CD14-positive monocyte (primary cell): ENCODE measurements around the gene MAD1L1. TPM values are rescaled to one million over a fixed set of nuclear protein-coding genes. Genes with fewer than 3 reads are reported as not detected.

Experiments used
- DNase-seq, 3 donors: peaks; one replicate each; pipeline ENCODE4 v3.0.0-alpha.2; 2011 to 2022
- H2AFZ ChIP-seq: 2 replicates; pipeline ENCODE4 v1.6.0; 2012; ENCODE audit warnings: mild to moderate bottlenecking, low read depth, low read length, inconsistent platforms; ENCODE audit not compliant: insufficient read depth, poor library complexity, severe bottlenecking
- H3K27ac ChIP-seq, 2 donors: 1 replicate in 1 of 2; 2 replicates in 1 of 2; pipeline ENCODE4 v1.5.1; 2012 to 2013; ENCODE audit warnings: low read length in 2 of 2, control low read depth in 1 of 2, inconsistent platforms in 1 of 2, low read depth in 1 of 2, mild to moderate bottlenecking in 1 of 2
- H3K27me3 ChIP-seq, 2 donors: one replicate each; pipeline versions ENCODE4 v1.6.0 to v1.6.1; 2011 to 2013; ENCODE audit warnings: low read length in 2 of 2; ENCODE audit not compliant: control insufficient read depth in 2 of 2, insufficient read depth in 2 of 2
- H3K36me3 ChIP-seq, 2 donors: replicated peaks in 1 of 2; 1 replicate in 1 of 2; 2 replicates in 1 of 2; pipeline versions ENCODE4 v1.5.1 to v1.6.1; 2012 to 2013; ENCODE audit warnings: low read length in 2 of 2, control low read depth in 1 of 2, inconsistent platforms in 1 of 2, mild to moderate bottlenecking in 1 of 2; ENCODE audit not compliant: insufficient read depth in 2 of 2, control insufficient read depth in 1 of 2
- H3K4me1 ChIP-seq, 2 donors: 1 replicate in 1 of 2; 2 replicates in 1 of 2; pipeline versions ENCODE4 v1.5.1 to v1.6.1; 2012 to 2013; ENCODE audit warnings: low read length in 2 of 2, control low read depth in 1 of 2, inconsistent platforms in 1 of 2, mild to moderate bottlenecking in 1 of 2, moderate library complexity in 1 of 2; ENCODE audit not compliant: insufficient read depth in 2 of 2, control insufficient read depth in 1 of 2
- H3K4me2 ChIP-seq: replicated peaks from 2 replicates; pipeline ENCODE3; 2012; ENCODE audit warnings: low read length, moderate library complexity, mild to moderate bottlenecking; ENCODE audit not compliant: poor library complexity, severe bottlenecking; ENCODE audit errors: extremely low read depth
- H3K4me3 ChIP-seq, 3 experiments: fragments of 200-600 bp in 1 of 3; sonication (generic) in 1 of 3; replicated peaks in 1 of 3; 1 replicate in 2 of 3; 2 replicates in 1 of 3; pipeline ENCODE4 v1.5.1; 2011 to 2013; ENCODE audit warnings: low read length in 3 of 3, mild to moderate bottlenecking in 3 of 3, control low read depth in 2 of 3, low read depth in 2 of 3, inconsistent platforms in 1 of 3, moderate library complexity in 1 of 3
- H3K79me2 ChIP-seq: 2 replicates; pipeline ENCODE4 v1.6.0; 2012; ENCODE audit warnings: mild to moderate bottlenecking, control low read depth, inconsistent platforms, low read length, moderate library complexity; ENCODE audit not compliant: insufficient read depth
- H3K9ac ChIP-seq: 2 replicates; pipeline ENCODE4 v1.6.0; 2017; ENCODE audit warnings: low read length, mild to moderate bottlenecking; ENCODE audit not compliant: insufficient read depth, poor library complexity, severe bottlenecking
- H3K9me3 ChIP-seq, 2 donors: replicated peaks in 1 of 2; 1 replicate in 1 of 2; 2 replicates in 1 of 2; pipeline versions ENCODE4 v1.5.1 to v1.6.1; 2012 to 2013; ENCODE audit warnings: low read length in 2 of 2, control low read depth in 1 of 2; ENCODE audit not compliant: control insufficient read depth in 1 of 2, insufficient read depth in 1 of 2
- H4K20me1 ChIP-seq: 2 replicates; pipeline ENCODE4 v1.6.0; 2012; ENCODE audit warnings: mild to moderate bottlenecking, low read length, control low read depth, moderate library complexity; ENCODE audit not compliant: insufficient read depth
- H3K27ac Mint-ChIP-seq, 7 donors: one replicate each; pipeline ENCODE4 v1.8.0; 2020; ENCODE audit warnings: mild to moderate bottlenecking in 7 of 7, mixed read lengths in 7 of 7, moderate library complexity in 6 of 7, inconsistent platforms in 2 of 7
- H3K27me3 Mint-ChIP-seq, 3 donors: one replicate each; pipeline ENCODE4 v1.8.0; 2021 to 2022; ENCODE audit warnings: low read depth in 3 of 3, mild to moderate bottlenecking in 3 of 3, mixed read lengths in 3 of 3, moderate library complexity in 3 of 3, inconsistent platforms in 1 of 3
- H3K36me3 Mint-ChIP-seq, 2 donors: one replicate each; pipeline ENCODE4 v1.8.0; 2020; ENCODE audit warnings: mixed read lengths in 2 of 2, inconsistent platforms in 1 of 2, mild to moderate bottlenecking in 1 of 2
- H3K4me1 Mint-ChIP-seq: one replicate; pipeline ENCODE4 v1.8.0; 2020; ENCODE audit warnings: mild to moderate bottlenecking, mixed read lengths
- H3K4me3 Mint-ChIP-seq, 2 donors: one replicate each; pipeline ENCODE4 v1.8.0; 2020; ENCODE audit warnings: mild to moderate bottlenecking in 2 of 2, mixed read lengths in 2 of 2, moderate library complexity in 1 of 2
- H3K9me3 Mint-ChIP-seq, 7 donors: one replicate each; pipeline ENCODE4 v1.8.0; 2020 to 2022; ENCODE audit warnings: mixed read lengths in 7 of 7, mild to moderate bottlenecking in 6 of 7, moderate library complexity in 6 of 7, inconsistent platforms in 2 of 7
- CTCF ChIP-seq: fragments of 200-600 bp; IDR thresholded peaks from one replicate; pipeline ENCODE4 v1.8.0; 2022; ENCODE audit warnings: antibody characterized with exemption, mild to moderate bottlenecking
- WGBS: methylation state at CpG from one replicate; pipeline ENCODE4 v1.1.5; 2013; ENCODE audit warnings: missing lambda C conversion rate; ENCODE audit not compliant: insufficient coverage; 5-methylcytosine and 5-hydroxymethylcytosine counted together
- intact Hi-C, 2 donors: fragments of 100-400 bp; cut with micrococcal nuclease; formaldehyde crosslinking; loops; one replicate each; pipeline versions ENCODE4 v1.15.0 to v1.15.1; 2023
- polyA plus RNA-seq, 3 donors: library from polyadenylated mRNA; depleted of rRNA in 1 of 3; unstranded in 2 of 3; stranded (reverse) in 1 of 3; fragments of 300-500 nt in 2 of 3; fragments of >200 nt in 1 of 3; fragmentation: Illumina TruSeq in 2 of 3; gene quantifications; 1 replicate in 2 of 3; 2 replicates in 1 of 3; pipeline ENCODE4 v1.2.3, GENCODE V29; 2012 to 2021

The MAD1L1 gene
- polyA plus RNA-seq, 3 donors = 22.0 to 39.4 (median 33.2) TPM

GRCh38 chr7:1914743-1915142, 318.0 kb downstream of the MAD1L1 start:
- Mint-ChIP-seq H3K4me3 (no peak overlapping the region), H3K9me3 (no peaks in the 10 kb centered on the region), H3K36me3 (peaks cover 20 to 33% of the 10 kb centered on the region in 2 donors), H3K27me3 (no peaks in the 10 kb centered on the region), H3K27ac (peak overlapping the region in 1 of 7 donors; percentile 65), H3K4me1 (peaks cover 32% of the 10 kb centered on the region)
- H3K27ac ChIP-seq = no peak overlapping the region
- no peak for TF ChIP-seq CTCF
- no peak overlapping the region for H2AFZ ChIP-seq
- no peaks in the 10 kb centered on the region for H3K9me3 ChIP-seq
- H3K79me2 ChIP-seq = peaks cover 12% of the 10 kb centered on the region
- intact Hi-C loops = no loop called here
- peaks cover under 1 to 19% of the 10 kb centered on the region in 2 donors for H3K36me3 ChIP-seq
- H3K4me2 ChIP-seq = no peak overlapping the region
- H3K27me3 ChIP-seq = no peaks in the 10 kb centered on the region
- H3K9ac ChIP-seq = no peak overlapping the region
- peaks cover 69% of the 10 kb centered on the region for H4K20me1 ChIP-seq
- WGBS = 100% methylated on average over 8 of the region's 9 CpGs
- no peak overlapping the region for H3K4me3 ChIP-seq
- H3K4me1 ChIP-seq = peaks cover 21 to 23% of the 10 kb centered on the region in 2 donors
- DNase-seq = no peak

DNA sequence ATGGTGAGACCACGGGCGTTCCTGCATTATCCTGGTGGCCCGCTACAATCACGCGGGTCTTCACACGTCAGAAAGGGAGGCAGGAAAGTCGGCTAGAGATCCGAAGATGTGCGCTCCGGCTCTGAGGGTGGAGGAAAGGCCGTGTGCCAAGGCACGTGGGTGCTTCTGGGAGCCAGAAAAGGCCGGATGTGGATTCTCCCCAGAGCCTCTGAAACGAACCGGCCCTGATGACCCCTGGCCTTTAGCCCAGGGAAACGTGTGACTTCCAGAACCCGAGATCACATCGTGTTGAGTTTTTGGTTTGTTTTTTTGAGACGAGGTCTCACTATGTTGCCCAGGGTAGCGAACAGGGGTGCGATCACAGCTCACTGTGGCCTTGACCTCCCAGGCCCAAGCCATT, 318.4 kb downstream of the MAD1L1 start:
- intact Hi-C loops = no loop called here
- Histone ChIP-seq H3K36me3 (peaks cover 2 to 19% of the 10 kb centered on the region in 2 donors), H2AFZ (no peak overlapping the region), H3K9ac (no peak overlapping the region), H3K4me2 (no peak overlapping the region), H3K27me3 (no peaks in the 10 kb centered on the region), H3K4me3 (no peak overlapping the region), H3K4me1 (peaks cover 17 to 19% of the 10 kb centered on the region in 2 donors), H4K20me1 (peaks cover 69% of the 10 kb centered on the region), H3K27ac (no peak overlapping the region), H3K79me2 (peaks cover 12% of the 10 kb centered on the region), H3K9me3 (no peaks in the 10 kb centered on the region)
- 96% methylated on average over 21 of the region's 21 CpGs for WGBS
- H3K4me3 Mint-ChIP-seq = no peak overlapping the region
- H3K9me3 Mint-ChIP-seq = no peaks in the 10 kb centered on the region
- no peak for DNase-seq
- H3K27me3 Mint-ChIP-seq = no peaks in the 10 kb centered on the region
- H3K27ac Mint-ChIP-seq = peak overlapping the region in 3 of 7 donors; percentile 38 to 56 (median 41)
- TF ChIP-seq CTCF = no peak
- H3K36me3 Mint-ChIP-seq = peaks cover 21 to 32% of the 10 kb centered on the region in 2 donors
- peaks cover 28% of the 10 kb centered on the region for H3K4me1 Mint-ChIP-seq
